A549 treated with AZD2906 at 1 μM for 4 hours (cell line): ENCODE measurements around the gene SFT2D3. TPM values are rescaled to one million over a fixed set of nuclear protein-coding genes. Genes with fewer than 3 reads are reported as not detected.

Source experiments
- total RNA-seq: library from RNA; stranded (reverse); fragments of 200-300 nt; extraction: Qiagen RNA extraction; gene quantifications from 5 replicates; pipeline ENCODE4 v1.2.3, GENCODE V29; 2022

The SFT2D3 gene
- total RNA-seq, result 4.6 to 6.1 TPM (median 5.8 TPM) in 5 replicates

GRCh38 chr2:127701193-127701650 lies at the start of gene SFT2D3:
TSS of gene SFT2D3 (plus strand) at chr2:127701497. CDS start at chr2:127701529, 32 bp downstream.

GRCh38 chr2:127675331-127676261 lies 25.7 kb upstream of the SFT2D3 start, which contains the start of gene LIMS2:
TSS of gene LIMS2 (minus strand) at chr2:127675530. CDS start at chr2:127675024, 506 bp downstream.

Other genes with a start within 250 kb of the SFT2D3 start
- gene IWS1, start 175.0 kb upstream of the SFT2D3 start, total RNA-seq, result 33.2 to 46.6 TPM (median 37.4 TPM) in 5 replicates
- 0.14 to 0.62 TPM (median 0.23 TPM) in 5 replicates for gene MYO7B, start 165.8 kb upstream of the SFT2D3 start, total RNA-seq
- 0.07 to 0.13 TPM (median 0.10 TPM) in 3 of 5 replicates, not detected in the others for gene GPR17, start 55.3 kb upstream of the SFT2D3 start, total RNA-seq
- gene LIMS2, start 26.0 kb upstream of the SFT2D3 start, total RNA-seq, result 5.8 to 10.2 TPM (median 7.8 TPM) in 5 replicates
- gene WDR33, start 109.7 kb downstream of the SFT2D3 start, total RNA-seq, result 18.2 to 22.8 TPM (median 22.3 TPM) in 5 replicates
- gene POLR2D, start 156.7 kb downstream of the SFT2D3 start, total RNA-seq, result 46.5 to 56.6 TPM (median 50.8 TPM) in 5 replicates
- 15.6 to 17.4 TPM (median 16.6 TPM) in 5 replicates for gene AMMECR1L, start 184.5 kb downstream of the SFT2D3 start, total RNA-seq